HG03196 (cell line): ENCODE results near the gene NOS1AP.

Experiments used
- ATAC-seq: cut with Tn5 transposase; IDR thresholded peaks from one replicate; pipeline ENCODE4 v1.9.1; 2021; ENCODE audit not compliant: unreplicated experiment

NOS1AP gene

GRCh38 chr1:162240577-162240976 is 171.1 kb downstream of the NOS1AP start:
- ATAC-seq: no peak

DNA sequence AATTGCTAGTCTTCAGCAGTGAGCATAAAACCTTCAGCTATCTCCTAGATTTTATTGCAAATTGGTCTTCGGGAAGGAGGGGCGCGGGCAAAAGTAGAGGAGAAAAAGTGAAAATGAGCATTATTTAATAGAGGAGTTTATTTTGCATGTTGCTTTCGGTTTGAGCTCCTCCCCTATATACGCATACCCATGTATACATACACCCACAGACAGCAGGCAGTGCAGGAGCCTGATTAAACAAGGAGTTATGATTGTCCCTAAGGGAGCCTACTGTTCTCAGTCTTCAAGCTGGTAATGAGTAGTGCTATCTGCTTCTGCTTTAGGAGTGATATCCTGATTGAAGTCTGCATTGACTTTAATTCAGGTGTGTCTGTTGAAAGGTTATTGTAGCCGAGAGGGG is 173.3 kb downstream of the NOS1AP start:
- no peak for ATAC-seq

DNA sequence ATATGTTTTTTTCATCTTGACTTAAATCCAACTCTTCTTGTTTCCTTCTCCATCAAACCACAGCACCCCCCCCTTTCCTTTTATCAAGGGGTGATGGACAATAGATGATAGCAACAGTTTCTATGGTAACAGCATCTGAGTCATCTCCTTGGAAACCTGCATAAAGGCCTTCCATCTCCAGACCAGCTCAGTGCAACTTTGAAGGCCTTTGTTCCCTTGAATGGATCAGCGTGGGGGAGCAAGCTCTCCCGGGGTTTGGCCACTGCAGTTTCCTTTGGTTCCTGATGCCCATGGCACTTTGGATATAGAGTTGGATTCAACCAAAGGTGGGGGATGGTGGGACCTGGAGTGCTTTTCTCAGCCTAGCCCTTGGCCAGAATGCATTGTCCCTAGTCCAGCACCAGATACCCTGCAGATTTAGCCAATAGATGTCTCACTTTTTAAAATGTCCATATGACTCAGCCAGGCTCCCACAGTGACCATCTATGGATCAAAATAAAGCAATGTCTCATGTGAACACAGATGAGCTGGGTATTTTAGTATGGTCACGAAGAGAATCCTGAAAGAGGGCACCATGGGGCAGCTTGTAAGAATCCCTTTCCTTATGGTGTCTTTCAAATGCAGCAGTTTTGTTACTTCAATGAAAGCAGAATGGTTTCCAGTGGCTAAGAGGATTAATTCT is 179.5 kb downstream of the NOS1AP start:
- no peak for ATAC-seq

- ATAC-seq: no peak
These were observed 180.7 kb downstream of the NOS1AP start for GRCh38 chr1:162250004-162250730.

- ATAC-seq: no peak
These were observed 181.6 kb downstream of the NOS1AP start for GRCh38 chr1:162251102-162251501.

DNA sequence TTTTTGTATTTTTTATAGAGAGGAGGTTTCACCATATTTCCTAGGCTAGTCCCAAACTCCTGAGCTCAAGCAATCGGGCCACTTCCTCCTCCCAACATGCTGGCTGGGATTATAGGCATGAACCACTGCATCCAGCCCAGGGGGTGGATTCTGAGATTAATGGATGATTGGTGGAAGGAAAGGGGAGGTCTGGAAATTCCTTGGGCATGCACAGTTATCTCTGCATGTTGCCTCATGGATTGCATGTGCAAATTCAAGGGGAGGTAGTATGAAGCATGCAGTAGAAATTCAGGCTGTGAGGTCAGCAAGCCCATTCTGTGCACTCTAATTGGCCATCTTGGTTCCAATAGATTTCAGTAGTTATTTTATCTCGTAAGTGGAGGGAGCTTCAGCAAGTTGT is 182.7 kb downstream of the NOS1AP start:
- ATAC-seq: no peak

DNA sequence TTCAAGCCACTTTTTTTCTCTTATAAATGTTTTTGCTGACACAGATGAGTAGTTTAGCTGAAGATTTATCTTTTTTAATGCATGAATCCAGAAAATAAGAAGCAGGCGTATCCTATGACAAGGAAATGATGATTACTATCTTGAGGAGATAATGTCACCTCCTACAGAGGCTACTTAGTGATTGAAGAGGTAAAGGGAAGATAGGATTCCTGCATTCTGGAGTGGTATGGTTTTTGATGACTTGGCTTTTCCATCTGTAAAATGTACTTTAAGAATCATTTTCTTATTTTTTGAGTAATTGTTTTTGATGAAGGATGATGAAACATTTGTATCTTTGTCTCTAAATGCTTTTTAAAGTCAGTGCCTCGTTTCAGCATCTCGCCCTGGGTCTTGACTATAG is 184.3 kb downstream of the NOS1AP start:
- no peak for ATAC-seq

DNA sequence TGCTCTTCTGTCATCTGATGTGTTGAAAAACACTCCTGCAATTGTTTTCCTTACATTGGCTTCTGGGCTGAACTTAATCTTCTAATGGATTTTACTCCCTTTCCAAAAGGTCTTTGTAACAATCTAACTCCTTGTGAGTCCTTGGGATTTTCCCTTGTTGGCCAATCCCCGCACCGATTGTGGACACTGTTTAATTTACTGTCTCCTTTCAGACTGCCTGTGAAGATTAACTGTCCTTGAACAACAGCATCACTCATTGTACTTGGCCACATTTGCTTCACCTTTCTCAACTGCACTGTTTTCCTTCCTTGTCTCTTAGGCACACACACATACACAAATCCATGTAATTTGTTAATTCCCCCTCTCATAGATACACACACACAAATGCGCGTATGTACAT is 186.8 kb downstream of the NOS1AP start:
- ATAC-seq: no peak

DNA sequence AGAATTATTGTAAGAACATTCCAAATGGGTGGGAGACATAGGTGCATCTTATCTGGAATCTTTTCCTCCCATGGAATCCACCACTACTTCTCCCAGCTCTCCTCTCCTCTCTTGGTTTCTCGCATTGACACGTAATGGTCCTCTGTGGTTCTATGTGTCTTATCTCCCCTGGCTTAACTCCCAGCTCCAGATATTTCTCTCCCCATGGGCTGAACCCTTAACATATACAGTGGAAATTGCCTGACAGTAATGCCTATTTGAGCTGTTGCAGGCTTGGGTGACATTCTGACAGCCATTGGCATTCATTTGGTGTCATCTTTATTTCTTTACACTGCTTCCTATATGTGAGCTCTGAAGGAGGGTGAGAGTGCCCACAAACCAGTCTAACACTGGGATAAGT is 188.9 kb downstream of the NOS1AP start:
- ATAC-seq: no peak

DNA sequence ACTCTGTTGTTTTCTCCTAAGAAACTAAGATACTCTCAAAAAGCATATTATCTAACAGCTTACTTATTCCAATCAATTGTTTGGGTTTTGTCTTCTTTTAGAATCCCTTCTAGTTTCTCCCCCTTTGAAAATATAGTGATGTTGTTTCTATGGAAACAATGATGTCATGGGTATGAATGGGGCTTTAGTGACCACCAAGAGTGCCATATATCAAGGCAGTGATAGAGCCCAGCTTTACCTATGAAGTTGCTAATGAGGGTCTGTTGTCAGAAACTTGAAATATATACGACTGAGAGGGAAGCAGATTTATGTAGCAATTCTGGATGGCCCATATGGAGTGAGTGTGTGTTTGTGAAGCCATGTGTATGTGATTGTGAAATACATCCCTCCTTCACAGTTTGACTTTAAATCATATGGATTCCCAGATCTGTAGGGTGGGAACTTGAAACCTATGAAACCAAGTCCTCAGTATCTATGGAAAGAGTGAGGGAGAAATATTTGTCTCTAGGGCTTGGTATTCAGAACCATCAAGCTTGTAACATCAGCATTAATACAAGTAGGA is 190.5 kb downstream of the NOS1AP start:
- ATAC-seq: no peak

DNA sequence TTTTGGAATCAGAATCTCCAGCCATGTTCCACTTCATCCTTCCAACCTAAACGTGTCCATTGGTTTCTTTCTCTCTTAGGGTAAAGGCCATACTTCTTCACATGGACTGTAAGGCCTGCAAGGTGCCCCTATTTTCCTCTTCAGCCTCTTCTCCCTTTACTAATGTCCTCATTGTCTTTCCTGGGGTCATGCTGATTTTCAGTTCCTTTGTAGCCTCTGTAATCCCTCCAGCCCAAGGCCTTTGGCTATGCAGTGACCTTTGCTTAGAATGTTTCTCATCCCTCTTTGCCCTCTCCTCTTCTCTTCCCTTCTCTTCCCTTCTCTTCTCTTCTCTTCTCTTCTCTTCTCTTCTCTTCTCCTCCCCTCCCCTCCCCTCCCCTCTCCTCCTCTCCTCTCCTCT is 194.6 kb downstream of the NOS1AP start:
- ATAC-seq: no peak

DNA sequence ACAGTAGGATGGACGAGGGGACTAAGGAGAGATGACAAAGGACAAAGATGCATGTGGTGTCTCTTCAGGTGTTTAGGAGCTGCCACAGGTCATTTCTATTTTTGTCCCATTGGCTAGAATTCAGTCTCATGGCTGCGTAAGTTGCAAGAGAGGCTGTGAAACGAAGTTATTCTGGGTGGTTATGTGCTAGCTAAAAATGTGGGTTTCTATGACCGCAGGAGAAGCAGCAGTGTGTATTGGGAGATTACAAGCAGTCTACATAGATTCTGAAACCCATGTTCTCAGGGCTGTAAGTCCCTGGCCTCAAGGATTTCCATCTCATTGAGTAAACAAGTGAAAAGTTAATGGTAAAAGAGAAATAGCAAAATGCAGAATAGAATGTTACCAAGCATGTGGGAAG is 196.5 kb downstream of the NOS1AP start:
- no peak for ATAC-seq

DNA sequence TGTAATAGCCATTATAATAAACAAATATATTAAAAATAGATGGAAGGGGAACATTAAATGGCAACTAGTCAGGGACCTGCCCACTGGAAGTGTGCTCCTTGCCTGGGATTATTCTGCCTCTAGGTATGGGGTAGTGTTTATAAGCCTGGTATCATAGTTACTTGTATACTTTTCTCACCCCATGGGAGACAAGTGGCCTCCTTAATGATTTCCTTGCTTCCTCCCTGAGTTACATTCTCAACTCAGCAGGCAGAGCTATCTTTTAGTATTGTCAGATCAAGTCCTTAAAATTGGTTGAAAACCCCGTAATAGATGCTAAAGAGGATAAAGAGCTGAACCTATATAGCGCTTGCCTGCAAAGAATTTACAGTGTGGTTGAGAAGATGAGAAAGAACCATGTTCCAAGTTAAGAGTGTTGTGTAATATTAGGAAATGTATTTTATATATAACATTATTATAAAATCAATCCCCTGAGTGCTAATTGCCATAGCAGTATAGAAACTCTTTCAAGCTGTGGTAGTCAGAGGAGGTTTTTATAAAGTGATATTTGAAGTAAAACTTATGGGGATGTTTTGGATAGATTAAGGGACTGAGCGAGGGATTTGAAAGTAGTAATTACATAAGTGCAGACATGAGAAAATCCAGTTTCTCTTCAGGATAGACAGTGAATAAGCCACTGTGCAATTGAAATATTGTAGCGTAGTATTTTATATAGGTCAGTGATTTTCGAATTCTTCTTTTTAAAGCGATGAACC is 200.7 kb downstream of the NOS1AP start:
- ATAC-seq: no peak

DNA sequence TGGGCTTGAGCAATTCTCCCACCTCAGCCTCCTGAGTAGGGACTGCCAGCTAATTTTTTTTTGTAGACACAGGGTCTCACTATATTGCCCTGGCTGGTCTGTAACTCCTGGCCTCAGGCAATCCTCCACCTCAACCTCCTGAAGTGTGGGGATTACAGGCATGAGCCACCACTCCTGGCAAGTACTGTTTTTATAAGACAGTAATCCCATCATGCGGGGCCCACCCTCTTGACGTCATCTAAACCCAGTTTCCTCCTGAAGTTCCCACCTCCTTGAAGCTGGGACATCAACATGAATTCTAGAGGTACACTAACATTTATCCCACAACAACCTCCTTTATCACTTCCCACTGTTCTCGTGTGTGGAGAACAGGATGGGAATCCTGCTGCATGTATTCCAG is 202.5 kb downstream of the NOS1AP start:
- ATAC-seq: no peak

DNA sequence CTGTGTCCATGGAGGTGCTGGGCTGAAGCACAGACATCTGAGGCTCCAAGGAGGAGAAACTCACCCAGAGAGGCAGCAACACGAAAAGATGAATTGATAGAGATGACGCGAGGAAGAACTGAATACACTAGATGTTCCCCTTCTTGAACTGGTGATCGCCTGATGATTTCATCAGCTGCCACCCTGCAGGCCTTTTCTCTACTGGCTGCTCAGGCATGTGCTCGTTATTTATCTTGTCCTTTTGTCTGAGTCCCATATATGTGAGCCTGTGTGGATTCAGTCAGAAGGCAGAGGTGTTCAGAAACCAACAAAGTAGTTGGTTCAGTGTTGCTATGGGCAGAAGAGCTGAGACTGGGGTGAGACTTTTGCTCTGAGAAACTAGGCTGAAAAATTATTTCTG is 202.9 kb downstream of the NOS1AP start:
- no peak for ATAC-seq

GRCh38 chr1:162275622-162276175 is 206.2 kb downstream of the NOS1AP start:
- no peak for ATAC-seq

GRCh38 chr1:162276493-162276892 is 207.0 kb downstream of the NOS1AP start:
- no peak for ATAC-seq

GRCh38 chr1:162279136-162279498 is 209.6 kb downstream of the NOS1AP start:
- ATAC-seq: no peak

DNA sequence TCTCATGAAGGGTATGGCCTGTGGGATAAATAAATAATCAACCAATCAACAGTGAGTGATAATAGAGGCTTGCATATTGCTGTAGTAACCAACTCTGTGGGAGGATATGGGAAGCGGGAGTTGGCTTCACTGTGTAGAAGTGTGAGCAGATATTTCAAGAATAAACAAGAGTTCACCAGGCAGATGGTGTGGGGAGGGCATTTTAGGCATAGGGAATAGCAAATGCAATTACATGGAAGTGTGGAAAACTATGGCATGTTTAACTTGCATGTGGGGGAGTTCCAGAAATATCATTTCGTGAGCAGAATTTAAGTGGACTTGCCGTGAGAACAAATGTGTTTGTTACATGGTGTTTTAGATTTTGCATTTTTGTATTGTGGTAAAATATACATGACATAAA is 211.9 kb downstream of the NOS1AP start:
- ATAC-seq: no peak

GRCh38 chr1:162283657-162284056 is 214.2 kb downstream of the NOS1AP start:
- no peak for ATAC-seq

DNA sequence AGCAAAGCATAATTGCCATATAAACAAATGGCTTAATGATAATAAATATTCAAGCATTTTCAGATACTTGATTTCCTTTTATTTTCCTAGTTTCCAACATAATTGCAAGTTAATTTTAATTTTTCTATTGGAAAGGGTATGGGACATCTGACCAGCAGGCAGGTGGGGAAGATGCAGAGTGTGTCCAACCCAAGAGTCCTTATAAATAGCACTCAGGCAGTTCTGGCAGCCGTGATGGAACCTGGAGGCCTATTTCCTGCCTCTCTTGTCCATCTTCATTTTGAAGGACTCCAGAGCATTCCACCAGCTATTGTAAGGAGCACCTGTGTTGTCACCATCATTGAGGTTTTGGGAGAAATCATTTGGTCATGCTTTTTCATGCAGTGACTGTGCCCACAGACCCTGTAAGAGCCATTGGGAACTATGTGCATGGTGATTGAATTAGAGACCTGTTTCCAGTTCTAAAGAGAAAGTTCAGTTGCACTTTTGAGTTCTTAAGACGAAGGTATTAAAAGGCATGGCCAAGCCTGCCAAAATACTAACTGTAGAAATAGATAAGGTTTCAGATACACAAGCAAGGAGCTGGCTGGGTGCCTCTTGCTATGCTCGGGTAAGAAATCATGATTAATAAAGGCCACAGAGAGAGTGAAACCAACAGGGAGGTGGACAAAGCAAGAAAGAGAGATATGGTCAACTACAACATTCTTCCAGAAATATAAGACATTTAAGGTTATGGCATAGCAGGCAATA is 214.9 kb downstream of the NOS1AP start:
- ATAC-seq: no peak
